Pancreas (tissue), 10 donors: ENCODE data around the gene S100A4. TPM values are rescaled to one million over a fixed set of nuclear protein-coding genes. Genes with fewer than 3 reads are reported as not detected.
"Not testable (repeated sequence)": the region's sequence is repeated elsewhere in the genome, so short reads cannot be mapped to it uniquely, and the experiment has no call there.

Experiments
- ATAC-seq, 4 donors: fragments of 200-7000 bp; cut with Tn5 transposase; one replicate each; pipeline versions ENCODE4 v1.8.0 to v1.9.1; 2020; ENCODE audit warnings: mild to moderate bottlenecking in 4 of 4, moderate library complexity in 4 of 4
- DNase-seq, 6 donors: peaks; one replicate each; pipeline ENCODE4 v3.0.0-alpha.2; 2020
- FAIRE-seq: peaks from 2 replicates; lab custom pipeline; 2012; peaks lifted over from hg19 to GRCh38; lab: Jason Lieb, UNC
- H3K27ac ChIP-seq, 4 donors: fragments of 200-600 bp; sonication (generic); 1 replicate in 3 of 4; 2 replicates in 1 of 4; pipeline versions ENCODE4 v1.5.0 to v1.8.0; 2020
- H3K27me3 ChIP-seq, 4 donors: fragments of 200-600 bp; one replicate each; pipeline ENCODE4 v1.8.0; 2021
- H3K36me3 ChIP-seq, 3 donors: fragments of 200-600 bp; sonication (generic) in 1 of 3; one replicate each; pipeline versions ENCODE4 v1.5.0 to v1.8.0; 2020 to 2021
- H3K4me1 ChIP-seq, 3 donors: fragments of 200-600 bp; one replicate each; pipeline ENCODE4 v1.8.0; 2021
- H3K4me3 ChIP-seq, 4 donors: fragments of 200-600 bp; sonication (generic) in 2 of 4; one replicate each; pipeline versions ENCODE4 v1.5.0 to v1.8.0; 2020 to 2021
- H3K9me3 ChIP-seq, 4 donors: fragments of 200-600 bp; one replicate each; pipeline ENCODE4 v1.8.0; 2021
- WGBS, 2 donors: extraction: QIAGEN DNeasy Blood & Tissue Kit; methylation state at CpG; one replicate each; pipeline ENCODE4 v1.1.7; 2013; 5-methylcytosine and 5-hydroxymethylcytosine counted together
- intact Hi-C, 3 donors: fragments of 100-400 bp; cut with DNase I; formaldehyde crosslinking; loops; one replicate each; pipeline versions ENCODE4 v1.11.1 to v1.14.2; 2022
- polyA plus RNA-seq, 2 donors: library from polyadenylated mRNA; stranded (reverse); fragments of 200-250 nt; gene quantifications; one replicate each; pipeline ENCODE4 v1.2.3, GENCODE V29; 2013
- total RNA-seq, 6 donors: library from RNA; stranded (reverse); fragmentation: NEBNext Ultra II Directional in 4 of 6; extraction: Animal tissue kit (Norgen Biotek cat#: 25700) in 4 of 6; gene quantifications; one replicate each; pipeline versions ENCODE4 v1.2.1 to v1.2.4, GENCODE V29; 2021 to 2023
- TF ChIP-seq, protein P1 (sequence below), 4 donors: fragments of 200-600 bp; sonication (generic) in 3 of 4; IDR thresholded peaks; one replicate each; pipeline versions ENCODE4 v1.5.0 to v1.8.0; 2021; ENCODE audit warnings: antibody characterized with exemption in 4 of 4
- donor health status: healthy with polysubstance abuse.
- donor health status: DM: no; HTN: no; CAD: no; lungs with moderate emphysema.
- donor health status: DM: no; HTN: no; CAD: no.
- donor health status: control.
- donor health status: control.
- donor health status: Bipolar disorder and iron deficiency.
- donor health status: DM: yes; HTN: yes; CAD: no.
- donor health status: DM: no; HTN: no; CAD: no.
- donor health status: DM: no; HTN: no; CAD: no.
- donor health status: DM: yes; HTN: yes; CAD: no.

S100A4 gene
- total and polyA plus RNA-seq, 8 donors = 5.0 to 149 (median 39.5) TPM

DNA sequence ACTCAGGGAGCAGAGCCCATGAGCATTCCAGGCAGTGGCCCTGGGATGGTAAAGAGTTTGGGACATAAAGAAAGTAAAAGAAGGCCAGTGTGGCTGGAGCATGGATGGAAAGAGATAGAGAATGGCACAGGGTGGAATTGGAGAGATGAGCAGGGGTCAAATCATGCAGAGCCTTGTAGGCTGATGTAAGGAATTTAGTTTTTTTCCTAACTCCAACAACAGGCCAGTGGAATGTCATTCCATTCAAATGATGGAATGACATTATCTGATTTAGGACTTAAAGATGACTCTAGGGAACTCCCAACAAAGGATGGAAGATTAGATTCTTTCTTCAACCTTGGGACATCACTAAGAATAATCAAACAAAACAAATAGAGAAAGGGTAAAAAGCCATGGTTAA is 32.9 kb upstream of the S100A4 start:
- TF ChIP-seq, protein P1, sequence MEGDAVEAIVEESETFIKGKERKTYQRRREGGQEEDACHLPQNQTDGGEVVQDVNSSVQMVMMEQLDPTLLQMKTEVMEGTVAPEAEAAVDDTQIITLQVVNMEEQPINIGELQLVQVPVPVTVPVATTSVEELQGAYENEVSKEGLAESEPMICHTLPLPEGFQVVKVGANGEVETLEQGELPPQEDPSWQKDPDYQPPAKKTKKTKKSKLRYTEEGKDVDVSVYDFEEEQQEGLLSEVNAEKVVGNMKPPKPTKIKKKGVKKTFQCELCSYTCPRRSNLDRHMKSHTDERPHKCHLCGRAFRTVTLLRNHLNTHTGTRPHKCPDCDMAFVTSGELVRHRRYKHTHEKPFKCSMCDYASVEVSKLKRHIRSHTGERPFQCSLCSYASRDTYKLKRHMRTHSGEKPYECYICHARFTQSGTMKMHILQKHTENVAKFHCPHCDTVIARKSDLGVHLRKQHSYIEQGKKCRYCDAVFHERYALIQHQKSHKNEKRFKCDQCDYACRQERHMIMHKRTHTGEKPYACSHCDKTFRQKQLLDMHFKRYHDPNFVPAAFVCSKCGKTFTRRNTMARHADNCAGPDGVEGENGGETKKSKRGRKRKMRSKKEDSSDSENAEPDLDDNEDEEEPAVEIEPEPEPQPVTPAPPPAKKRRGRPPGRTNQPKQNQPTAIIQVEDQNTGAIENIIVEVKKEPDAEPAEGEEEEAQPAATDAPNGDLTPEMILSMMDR (IDR thresholded peaks at IDR 0.05) = no peak
- intact Hi-C loops = loop anchor here in 1 of 3 donors (10.0 kb wide), 1 partner anchor 46 kb away; the partner anchor contains the start of genes S100A1 and S100A13
- ATAC-seq (no peak), FAIRE-seq (no peak), DNase-seq (no peak)
- no peak overlapping the region for H3K27ac ChIP-seq
- no peaks in the 10 kb centered on the region for H3K9me3 ChIP-seq
- no peaks in the 10 kb centered on the region for H3K4me1 ChIP-seq
- H3K27me3 ChIP-seq = no peaks in the 10 kb centered on the region
- H3K4me3 ChIP-seq = no peak overlapping the region
- H3K36me3 ChIP-seq = no peaks in the 10 kb centered on the region

DNA sequence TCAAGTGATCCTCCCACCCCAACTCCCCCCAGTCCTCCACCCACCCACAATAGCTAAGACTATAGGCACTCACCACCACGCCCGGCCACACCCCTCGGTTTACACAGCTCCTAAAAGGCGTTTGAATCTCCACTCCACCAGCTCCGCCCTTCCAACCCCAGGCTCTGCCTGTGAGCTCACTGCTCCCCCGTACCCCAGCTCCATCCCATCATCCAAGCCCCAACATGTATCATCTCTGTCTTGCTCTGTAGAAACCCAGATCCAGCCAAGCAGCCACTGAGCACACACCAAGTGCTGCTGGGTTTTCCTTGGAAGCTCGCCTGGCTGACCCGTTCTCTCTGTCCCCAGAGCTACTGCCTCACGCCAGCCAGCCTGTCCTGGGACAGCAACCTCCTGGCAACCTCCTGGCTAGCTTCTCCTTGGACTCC is 32.0 kb upstream of the S100A4 start:
- WGBS, 2 donors = 47 to 63% methylated on average over 9 of the region's 9 CpGs
- intact Hi-C loops = loop anchor here in 1 of 3 donors (10.0 kb wide), 1 partner anchor 47 kb away; the partner anchor contains the start of genes S100A1 and S100A13
- Histone ChIP-seq H3K4me3 (no peak overlapping the region), H3K4me1 (no peaks in the 10 kb centered on the region), H3K27ac (no peak overlapping the region), H3K27me3 (no peaks in the 10 kb centered on the region), H3K9me3 (no peaks in the 10 kb centered on the region), H3K36me3 (no peaks in the 10 kb centered on the region)
- FAIRE-seq (no peak), DNase-seq (no peak), ATAC-seq (no peak)
- TF ChIP-seq, protein P1 (IDR thresholded peaks at IDR 0.05) = no peak

DNA sequence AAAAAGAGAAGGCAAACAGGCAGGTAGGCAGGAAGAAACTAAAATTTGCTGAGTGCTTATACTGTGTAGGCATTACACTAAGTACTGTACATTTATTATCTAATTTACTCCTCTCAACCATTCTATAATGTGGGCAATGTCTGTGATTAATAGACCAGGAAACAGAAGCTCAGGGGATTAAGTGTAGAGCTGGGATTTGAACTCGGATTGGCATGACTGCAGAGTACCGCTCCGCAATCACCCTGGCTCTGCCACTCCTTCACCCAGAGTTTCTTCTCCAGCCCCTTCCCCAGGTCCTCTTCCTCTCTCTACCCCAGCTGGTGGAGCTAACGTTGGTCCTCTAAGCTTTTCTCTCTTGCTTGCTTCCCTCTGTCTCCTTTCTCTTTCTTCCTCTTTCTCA is 31.5 kb upstream of the S100A4 start:
- Histone ChIP-seq H3K9me3 (no peaks in the 10 kb centered on the region), H3K4me3 (no peak overlapping the region), H3K36me3 (no peaks in the 10 kb centered on the region), H3K27me3 (no peaks in the 10 kb centered on the region), H3K27ac (no peak overlapping the region), H3K4me1 (no peaks in the 10 kb centered on the region)
- DNase-seq = no peak
- ATAC-seq = no peak
- WGBS, 2 donors = 69 to 76% methylated on average over 4 of the region's 4 CpGs
- intact Hi-C loops = loop anchor here in 1 of 3 donors (10.0 kb wide), 1 partner anchor 48 kb away; the partner anchor contains the start of genes S100A1 and S100A13
- TF ChIP-seq, protein P1 (IDR thresholded peaks at IDR 0.05) = no peak
- FAIRE-seq = no peak

DNA sequence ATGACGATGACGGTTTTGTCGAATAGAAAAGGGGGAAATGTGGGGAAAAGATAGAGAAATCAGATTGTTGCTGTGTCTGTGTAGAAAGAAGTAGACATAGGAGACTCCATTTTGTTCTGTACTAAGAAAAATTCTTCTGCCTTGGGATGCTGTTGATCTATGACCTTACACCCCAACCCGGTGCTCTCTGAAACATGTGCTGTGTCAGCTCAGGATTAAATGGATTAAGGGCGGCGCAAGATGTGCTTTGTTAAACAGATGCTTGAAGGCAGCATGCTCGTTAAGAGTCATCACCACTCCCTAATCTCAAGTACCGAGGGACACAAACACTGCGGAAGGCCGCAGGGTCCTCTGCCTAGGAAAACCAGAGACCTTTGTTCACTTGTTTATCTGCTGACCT is 29.9 kb upstream of the S100A4 start:
- not testable (repeated sequence) for DNase-seq, FAIRE-seq, H3K36me3 ChIP-seq, H3K27ac ChIP-seq, ATAC-seq, H3K4me3 ChIP-seq, H3K4me1 ChIP-seq, H3K9me3 ChIP-seq, H3K27me3 ChIP-seq
- intact Hi-C loops = loop anchor here in 1 of 3 donors (10.0 kb wide), 1 partner anchor 49 kb away; the partner anchor contains the start of genes S100A1 and S100A13
- 81 to 89% methylated on average over 9 to 10 of the region's 10 CpGs for WGBS, 2 donors

DNA sequence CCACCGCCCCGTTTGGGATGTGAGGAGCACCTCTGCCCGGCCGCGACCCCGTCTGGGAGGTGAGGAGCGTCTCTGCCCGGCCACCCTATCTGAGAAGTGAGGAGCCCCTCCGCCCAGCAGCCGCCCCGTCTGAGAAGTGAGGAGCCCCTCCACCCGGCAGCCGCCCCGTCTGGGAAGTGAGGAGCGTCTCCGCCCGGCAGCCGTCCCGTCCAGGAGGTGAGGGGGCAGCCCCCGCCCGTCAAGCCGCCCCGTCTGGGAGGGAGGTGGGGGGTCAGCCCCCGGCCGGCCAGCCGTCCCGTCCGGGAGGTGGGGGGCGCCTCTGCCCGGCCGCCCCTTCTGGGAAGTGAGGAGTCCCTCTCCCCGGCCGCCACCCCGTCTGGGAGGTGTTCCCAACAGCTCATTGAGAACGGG is 29.5 kb upstream of the S100A4 start:
- H3K4me3 ChIP-seq, FAIRE-seq, H3K36me3 ChIP-seq, ATAC-seq, H3K27me3 ChIP-seq, H3K27ac ChIP-seq, H3K9me3 ChIP-seq, H3K4me1 ChIP-seq: not testable (repeated sequence)
- 90 to 91% methylated on average over 26 to 35 of the region's 35 CpGs for WGBS, 2 donors
- DNase-seq = peak in 1 of 6 donors; percentile 58
- intact Hi-C loops = loop anchor here in 1 of 3 donors (10.0 kb wide), 1 partner anchor 50 kb away; the partner anchor contains the start of genes S100A1 and S100A13

DNA sequence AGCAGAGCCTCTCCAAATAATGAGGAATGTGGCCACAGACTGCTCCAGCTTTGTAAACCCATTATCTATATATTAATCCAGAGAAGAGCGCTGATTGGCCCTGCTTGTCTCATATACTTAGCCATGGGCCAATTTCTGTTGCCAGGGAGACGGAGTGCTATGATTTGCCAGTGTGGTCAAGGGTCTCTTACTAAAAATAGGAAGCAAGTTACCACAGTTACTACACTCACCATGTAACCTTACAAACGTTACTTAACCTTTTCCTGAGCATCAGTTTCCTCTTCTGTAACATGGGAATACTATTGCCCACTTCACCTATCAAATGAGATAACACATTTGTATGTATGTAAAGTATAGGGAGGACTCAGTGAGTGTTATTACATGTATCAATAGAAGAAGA is 27.7 kb upstream of the S100A4 start:
- H3K4me1 ChIP-seq = peaks cover 0 to 4% (median 0%) of the 10 kb centered on the region in 3 donors
- ATAC-seq (no peak), FAIRE-seq (no peak), DNase-seq (no peak)
- H3K27me3 ChIP-seq = no peaks in the 10 kb centered on the region
- H3K9me3 ChIP-seq = no peaks in the 10 kb centered on the region
- 79 to 85% methylated on average over 3 of the region's 3 CpGs for WGBS, 2 donors
- H3K27ac ChIP-seq = peak overlapping the region in 2 of 4 donors; percentile 50 to 51
- intact Hi-C loops = loop anchor here in 1 of 3 donors (10.0 kb wide), 1 partner anchor 51 kb away; the partner anchor contains the start of genes S100A1 and S100A13
- no peaks in the 10 kb centered on the region for H3K36me3 ChIP-seq
- TF ChIP-seq, protein P1 (IDR thresholded peaks at IDR 0.05) = no peak
- no peak overlapping the region for H3K4me3 ChIP-seq
